Loucy (cell line): ENCODE data around the gene BCL2L1.

Source experiments
- H2AFZ ChIP-seq: fragments of 200-600 bp; sonication (generic); 2 replicates; pipeline ENCODE4 v1.6.0; 2016; ENCODE audit warnings: antibody characterized with exemption, mild to moderate bottlenecking, low read length, moderate library complexity
- H3F3A ChIP-seq: fragments of 200-600 bp; 2 replicates; pipeline ENCODE4 v1.6.0; 2016; ENCODE audit warnings: antibody characterized with exemption, low read depth, mild to moderate bottlenecking
- H3K27me3 ChIP-seq: fragments of 200-600 bp; sonication (generic); 2 replicates; pipeline ENCODE4 v1.6.1; 2014; ENCODE audit warnings: low read length, mild to moderate bottlenecking; ENCODE audit not compliant: insufficient read depth, poor library complexity, severe bottlenecking
- H3K36me3 ChIP-seq: fragments of 200-600 bp; sonication (generic); 2 replicates; pipeline ENCODE4 v1.6.1; 2016; ENCODE audit warnings: low read length; ENCODE audit not compliant: insufficient read depth
- H3K4me1 ChIP-seq: fragments of 200-600 bp; sonication (generic); 2 replicates; pipeline ENCODE4 v1.5.1; 2014; ENCODE audit warnings: low read length, mild to moderate bottlenecking; ENCODE audit not compliant: insufficient read depth, poor library complexity, severe bottlenecking
- H3K4me2 ChIP-seq: fragments of 200-600 bp; sonication (generic); 2 replicates; pipeline ENCODE4 v1.6.0; 2014; ENCODE audit warnings: antibody characterized with exemption, low read length, low read depth, mild to moderate bottlenecking; ENCODE audit not compliant: poor library complexity, severe bottlenecking
- H3K4me3 ChIP-seq: fragments of 200-600 bp; sonication (generic); 2 replicates; pipeline ENCODE4 v1.5.1; 2014; ENCODE audit warnings: low read length, mild to moderate bottlenecking, mixed read lengths; ENCODE audit not compliant: poor library complexity, severe bottlenecking
- H3K79me2 ChIP-seq: fragments of 200-600 bp; sonication (generic); 2 replicates; pipeline ENCODE4 v1.6.1; 2014; ENCODE audit warnings: low read length; ENCODE audit not compliant: insufficient read depth
- H3K9ac ChIP-seq: fragments of 200-600 bp; sonication (generic); 2 replicates; pipeline ENCODE4 v1.6.0; 2014; ENCODE audit warnings: mild to moderate bottlenecking, low read depth, low read length, moderate library complexity; ENCODE audit not compliant: poor library complexity, severe bottlenecking
- H3K9me2 ChIP-seq: fragments of 200-600 bp; sonication (generic); replicated peaks from 2 replicates; pipeline ENCODE4 v1.6.1; 2016; ENCODE audit warnings: low read depth, low read length, mixed read lengths
- H3K9me3 ChIP-seq: fragments of 200-600 bp; sonication (generic); 2 replicates; pipeline ENCODE4 v1.6.1; 2014; ENCODE audit warnings: mild to moderate bottlenecking, antibody characterized with exemption, low read length, low read depth; ENCODE audit not compliant: insufficient read depth
- H4K20me1 ChIP-seq: fragments of 200-600 bp; sonication (generic); 2 replicates; pipeline ENCODE4 v1.6.0; 2014; ENCODE audit warnings: antibody characterized with exemption, low read length, mild to moderate bottlenecking; ENCODE audit not compliant: insufficient read depth, poor library complexity, severe bottlenecking
- CTCF ChIP-seq: fragments of 200-600 bp; sonication (generic); conservative IDR thresholded peaks from 2 replicates; pipeline ENCODE4 v1.5.1; 2014; ENCODE audit warnings: mild to moderate bottlenecking, antibody characterized with exemption, low read length
- EZH2phosphoT487 ChIP-seq: fragments of 200-600 bp; IDR thresholded peaks from 2 replicates; pipeline ENCODE4 v1.6.1; 2018; ENCODE audit warnings: antibody characterized with exemption, mild to moderate bottlenecking, moderate library complexity, borderline replicate concordance

BCL2L1 gene

GRCh38 chr20:31706607-31707257, 15.9 kb downstream of the BCL2L1 start:
- Histone ChIP-seq H3K4me3 (no peak overlapping the region), H3K79me2 (peaks cover 86% of the 10 kb centered on the region), H3K36me3 (peaks cover 51% of the 10 kb centered on the region), H3K4me1 (peaks cover 34% of the 10 kb centered on the region), H3K9me3 (no peaks in the 10 kb centered on the region), H3K27me3 (no peaks in the 10 kb centered on the region), H3K9me2 (no peaks in the 10 kb centered on the region), H3K9ac (no peak overlapping the region), H3K4me2 (no peak overlapping the region), H2AFZ (no peak overlapping the region), H4K20me1 (peaks cover 56% of the 10 kb centered on the region), H3F3A (no peaks in the 10 kb centered on the region)
- no peak for TF ChIP-seq EZH2phosphoT487
- TF ChIP-seq CTCF, result no peak

GRCh38 chr20:31705598-31706597, 16.8 kb downstream of the BCL2L1 start:
- Histone ChIP-seq H3K9me3 (no peaks in the 10 kb centered on the region), H2AFZ (no peak overlapping the region), H4K20me1 (peaks cover 47% of the 10 kb centered on the region), H3K4me2 (no peak overlapping the region), H3K9ac (no peak overlapping the region), H3K36me3 (peaks cover 49% of the 10 kb centered on the region), H3K9me2 (no peaks in the 10 kb centered on the region), H3F3A (no peaks in the 10 kb centered on the region), H3K4me3 (no peak overlapping the region), H3K79me2 (peaks cover 85% of the 10 kb centered on the region), H3K27me3 (no peaks in the 10 kb centered on the region), H3K4me1 (peaks cover 26% of the 10 kb centered on the region)
- no peak for TF ChIP-seq CTCF
- no peak for TF ChIP-seq EZH2phosphoT487

GRCh38 chr20:31705191-31705590, 17.5 kb downstream of the BCL2L1 start:
- Histone ChIP-seq H4K20me1 (peaks cover 40% of the 10 kb centered on the region), H3K79me2 (peaks cover 84% of the 10 kb centered on the region), H3K9ac (no peak overlapping the region), H3K4me1 (peaks cover 19% of the 10 kb centered on the region), H3K9me3 (no peaks in the 10 kb centered on the region), H3F3A (no peaks in the 10 kb centered on the region), H3K27me3 (no peaks in the 10 kb centered on the region), H3K9me2 (no peaks in the 10 kb centered on the region), H3K4me3 (no peak overlapping the region), H3K36me3 (peaks cover 47% of the 10 kb centered on the region), H3K4me2 (no peak overlapping the region), H2AFZ (no peak overlapping the region)
- TF ChIP-seq EZH2phosphoT487, result no peak
